GM19455 (cell line): Measurements from ENCODE around the gene CDO1.
"Not testable (repeated sequence)": the region's sequence is repeated elsewhere in the genome, so short reads cannot be mapped to it uniquely, and the experiment has no call there.

Experiments
- ATAC-seq: cut with Tn5 transposase; IDR thresholded peaks from one replicate; pipeline ENCODE4 v1.9.1; 2021; ENCODE audit not compliant: unreplicated experiment

CDO1 gene

DNA sequence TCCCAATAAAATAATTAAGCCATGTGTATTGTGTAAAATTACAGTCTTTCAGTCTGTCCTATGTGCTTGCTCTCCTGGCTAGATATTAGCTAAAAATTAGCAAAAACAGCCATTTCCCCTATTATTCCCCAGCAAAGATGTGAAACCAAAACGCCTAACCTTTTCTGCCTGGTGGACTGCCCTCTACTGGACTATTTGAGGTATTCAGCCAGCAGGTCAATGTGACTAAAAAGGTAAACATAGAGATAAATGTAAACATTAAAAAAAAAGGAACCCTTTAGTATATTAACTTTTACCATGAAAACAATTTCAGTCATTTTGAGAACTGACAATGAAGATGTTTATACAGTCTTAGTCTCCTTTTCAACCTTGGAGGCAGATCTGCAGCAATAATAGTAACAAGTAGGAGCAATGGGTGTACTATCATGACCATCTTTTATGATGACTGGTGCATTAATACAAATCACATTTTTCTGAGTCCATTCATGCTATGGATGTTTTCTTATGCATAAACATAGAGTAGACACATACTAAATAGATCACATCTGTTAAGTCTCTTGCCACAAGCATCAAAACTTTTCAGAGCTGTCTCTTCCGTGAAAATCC is 14.8 kb upstream of the CDO1 start:
- ATAC-seq: peak; percentile 66

DNA sequence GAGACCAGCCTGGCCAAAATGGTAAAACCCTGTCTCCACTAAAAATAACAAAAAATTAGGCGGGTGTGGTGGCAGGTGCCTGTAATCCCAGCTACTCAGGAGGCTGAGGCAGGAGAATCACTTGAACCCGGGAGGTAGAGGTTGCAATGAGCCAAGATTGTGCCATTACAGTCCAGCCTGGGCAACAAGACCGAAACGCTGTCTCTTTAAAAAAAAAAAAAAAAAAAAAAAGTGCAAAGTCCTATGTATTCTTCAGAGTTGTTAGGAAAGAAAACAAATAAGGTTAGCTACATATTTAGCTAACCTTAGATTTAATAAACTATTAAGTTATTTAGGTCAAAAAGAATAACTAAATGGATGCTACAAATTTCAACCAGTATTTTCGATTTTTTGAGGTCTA is 13.5 kb upstream of the CDO1 start:
- no peak for ATAC-seq

DNA sequence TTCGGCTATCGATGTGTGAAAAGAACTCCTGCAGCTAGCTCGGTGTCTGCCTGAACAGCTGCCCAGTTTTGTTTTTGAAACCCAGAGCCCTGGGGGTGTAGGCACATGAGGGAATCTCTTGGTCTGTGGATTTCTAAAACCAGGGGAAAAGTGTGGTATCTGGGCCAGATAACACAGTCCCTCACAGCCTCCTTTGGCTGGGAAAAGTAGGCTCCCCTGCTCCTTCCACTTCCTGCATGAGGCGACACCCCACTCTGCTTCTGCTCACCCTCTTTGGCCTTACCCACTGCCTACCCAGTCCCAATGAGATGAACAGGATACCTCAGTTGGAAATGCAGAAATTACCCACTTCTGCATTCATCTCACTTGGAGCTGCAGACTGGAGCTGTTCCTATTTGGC is 9.5 kb upstream of the CDO1 start:
- no peak for ATAC-seq

DNA sequence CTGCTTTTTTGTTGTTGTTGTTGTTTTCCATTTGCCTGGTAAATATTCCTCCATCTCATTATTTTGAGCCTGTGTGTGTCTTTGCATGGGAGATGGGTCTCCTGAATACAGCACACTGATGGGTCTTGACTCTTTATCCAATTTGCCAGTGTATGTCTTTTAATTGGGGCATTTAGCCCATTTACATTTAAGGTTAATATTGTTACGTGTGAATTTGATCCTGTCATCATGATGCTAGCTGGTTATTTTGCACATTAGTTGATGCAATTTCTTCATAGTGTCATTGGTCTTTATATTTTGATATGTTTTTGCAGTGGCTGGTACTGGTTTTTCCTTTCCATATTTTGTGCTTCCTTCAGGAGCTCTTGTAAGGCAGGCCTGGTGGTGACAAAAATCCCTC is 8.5 kb upstream of the CDO1 start:
- ATAC-seq: not testable (repeated sequence)

DNA sequence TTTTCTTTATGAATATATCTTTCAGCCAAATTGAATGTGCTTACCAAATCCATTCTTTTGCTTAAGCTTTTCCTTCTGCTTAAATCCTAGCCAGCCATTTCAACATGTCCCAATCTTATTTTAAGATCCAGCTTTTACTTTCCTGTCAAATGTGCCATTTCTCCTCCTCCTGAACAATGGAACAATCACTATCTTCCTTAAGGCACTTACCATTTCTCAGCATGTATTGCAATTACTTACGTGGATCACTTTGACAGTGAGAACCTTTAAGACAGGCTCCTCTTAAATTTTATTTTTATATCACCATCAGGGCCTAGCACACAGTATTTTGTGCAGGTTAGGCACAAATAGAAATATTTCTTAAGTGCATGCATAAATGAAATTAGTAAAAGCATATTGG is 4.4 kb upstream of the CDO1 start:
- no peak for ATAC-seq

- no peak for ATAC-seq
Observed at GRCh38 chr5:115818821-115819220, 2.4 kb upstream of the CDO1 start.

- no peak for ATAC-seq
Observed at GRCh38 chr5:115817386-115817785, 927 bp upstream of the CDO1 start.

DNA sequence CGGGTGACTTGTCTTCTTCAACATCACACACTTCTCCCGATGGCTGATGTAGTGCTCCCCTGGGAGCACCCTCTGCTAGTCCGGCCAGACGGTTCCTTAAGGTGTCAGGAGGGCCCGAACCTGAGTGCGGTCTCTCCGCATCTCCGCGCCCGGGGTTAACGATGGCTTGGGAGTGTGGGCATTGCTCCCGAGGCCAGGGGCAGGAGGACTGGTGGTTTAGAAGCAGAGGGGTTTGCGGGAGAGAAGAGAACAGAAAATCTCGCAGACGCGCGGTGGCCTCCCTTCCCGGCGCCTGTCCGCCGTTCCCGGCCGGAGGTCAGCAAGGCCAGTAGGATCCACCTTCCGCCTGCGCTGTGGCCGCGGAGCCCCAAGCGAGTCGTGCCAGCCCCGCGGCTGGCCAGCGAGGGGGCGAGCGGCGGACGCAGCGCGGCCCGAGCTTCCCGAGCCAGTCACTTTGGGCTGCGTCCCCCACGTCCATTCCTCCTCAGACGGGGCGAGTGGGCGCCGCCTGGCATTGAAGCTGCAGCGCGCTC is 700 bp downstream of the CDO1 start:
- no peak for ATAC-seq

DNA sequence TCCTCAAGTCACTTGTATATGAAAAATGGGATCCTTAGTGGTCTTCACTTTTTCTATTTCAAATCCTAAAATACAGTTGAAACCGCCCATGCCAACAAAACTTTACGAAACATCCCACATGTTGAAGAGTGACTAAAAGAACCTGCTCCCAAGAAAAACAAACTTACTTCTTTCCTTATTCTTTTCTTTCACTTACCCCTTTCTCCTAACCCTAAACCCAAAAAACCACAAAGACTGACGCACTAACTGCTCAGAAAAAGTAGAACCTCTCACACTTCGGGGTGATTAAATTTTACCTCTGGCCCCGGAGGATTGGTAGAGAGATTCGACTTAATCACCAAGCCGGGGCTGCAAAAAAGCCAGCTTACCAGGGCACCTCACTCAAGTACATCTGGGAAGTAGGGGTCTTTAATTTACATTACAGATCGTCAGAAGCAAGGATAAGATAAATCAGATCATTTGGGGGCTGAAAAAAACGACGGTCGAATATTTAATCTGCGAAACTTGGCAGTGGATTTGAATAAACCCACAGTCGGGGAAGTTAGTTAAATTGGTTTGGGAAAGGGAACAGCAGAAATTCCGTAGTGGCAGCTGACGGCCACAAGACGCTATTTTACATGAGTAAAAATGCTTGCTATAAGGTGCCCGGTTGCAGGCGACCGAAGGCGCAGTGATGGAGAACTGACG is 1.3 kb downstream of the CDO1 start:
- no peak for ATAC-seq

- no peak for ATAC-seq
Observed at GRCh38 chr5:115813719-115814118, 2.7 kb downstream of the CDO1 start.

DNA sequence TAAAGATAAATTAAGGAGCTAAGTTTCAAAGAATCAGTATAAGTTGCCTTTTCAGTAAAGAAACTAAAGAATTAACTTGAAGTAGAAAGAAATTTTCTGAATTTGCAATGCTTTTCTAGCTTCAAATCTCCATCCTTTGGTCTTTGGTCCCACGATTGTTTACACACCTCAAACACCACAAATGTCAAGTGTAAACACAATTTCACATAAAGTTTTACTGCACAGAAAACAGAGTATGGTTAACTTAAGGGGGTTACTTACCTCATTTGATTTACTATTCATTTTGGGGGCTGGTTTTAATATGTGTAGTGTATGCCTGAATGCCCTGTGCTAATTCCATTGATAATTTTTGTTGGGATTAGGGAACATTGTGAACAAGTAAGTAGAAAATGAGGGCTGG is 4.1 kb downstream of the CDO1 start:
- ATAC-seq: no peak

DNA sequence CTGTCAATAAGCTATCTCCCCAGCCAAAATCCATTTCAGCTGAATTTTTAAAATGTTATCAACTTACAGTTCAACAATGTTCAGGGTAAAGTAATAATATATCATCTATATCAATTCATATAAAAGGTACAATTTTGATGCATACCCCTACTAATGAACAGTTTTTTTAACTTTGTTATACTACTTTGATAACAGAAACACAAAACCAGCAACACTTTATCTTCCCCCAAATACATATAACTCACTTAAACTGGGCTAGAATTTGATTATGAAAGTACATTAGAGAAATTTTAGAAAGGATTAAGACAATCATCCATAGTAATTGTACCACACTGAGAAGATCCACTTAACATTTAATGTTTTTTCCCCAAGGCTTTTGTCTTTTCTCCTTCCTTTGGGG is 5.1 kb downstream of the CDO1 start:
- no peak for ATAC-seq

- ATAC-seq: no peak
Observed at GRCh38 chr5:115810761-115811160, 5.7 kb downstream of the CDO1 start.

GRCh38 chr5:115809946-115810345 is 6.5 kb downstream of the CDO1 start:
- no peak for ATAC-seq

GRCh38 chr5:115808066-115808465 is 8.4 kb downstream of the CDO1 start:
- ATAC-seq: not testable (repeated sequence)

DNA sequence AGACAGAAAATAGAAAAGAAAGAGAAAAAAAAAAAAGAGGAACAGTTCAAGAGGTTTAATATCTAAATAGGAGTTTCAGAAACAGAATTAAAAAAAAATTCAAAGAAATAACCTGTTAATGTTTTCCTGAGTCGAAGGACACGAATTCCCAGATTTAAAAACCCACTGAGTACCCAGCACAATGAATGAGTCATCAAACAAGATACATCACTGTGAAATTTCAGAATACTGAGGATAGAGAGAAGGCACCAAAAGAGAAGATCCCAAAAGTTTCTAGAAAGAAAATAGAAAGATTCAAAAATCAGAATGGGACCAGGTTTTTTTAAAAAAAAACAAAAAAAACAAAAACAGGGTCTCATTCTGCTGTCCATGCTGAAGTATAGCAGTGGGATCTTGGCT is 8.8 kb downstream of the CDO1 start:
- no peak for ATAC-seq

- no peak for ATAC-seq
Observed at GRCh38 chr5:115806986-115807653, 9.3 kb downstream of the CDO1 start.

DNA sequence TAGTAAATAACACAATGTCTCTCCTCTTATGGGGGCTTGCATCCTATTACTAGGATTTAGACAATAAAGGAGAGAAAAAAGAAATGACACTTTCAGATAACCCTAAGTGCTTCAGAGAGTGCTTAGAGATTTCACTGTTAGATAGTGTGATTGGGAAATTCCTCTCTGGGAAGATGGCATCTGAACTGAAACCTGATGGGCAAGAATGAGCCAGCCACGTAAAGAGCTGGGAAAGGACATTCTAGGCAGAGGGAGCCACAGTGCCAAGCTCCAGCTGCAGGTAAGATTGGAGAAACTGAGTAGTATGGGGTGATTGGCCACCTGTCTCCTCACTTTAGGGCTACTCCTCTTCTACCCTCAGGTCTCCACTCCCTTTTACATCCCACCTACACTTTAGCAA is 14.5 kb downstream of the CDO1 start:
- no peak for ATAC-seq

DNA sequence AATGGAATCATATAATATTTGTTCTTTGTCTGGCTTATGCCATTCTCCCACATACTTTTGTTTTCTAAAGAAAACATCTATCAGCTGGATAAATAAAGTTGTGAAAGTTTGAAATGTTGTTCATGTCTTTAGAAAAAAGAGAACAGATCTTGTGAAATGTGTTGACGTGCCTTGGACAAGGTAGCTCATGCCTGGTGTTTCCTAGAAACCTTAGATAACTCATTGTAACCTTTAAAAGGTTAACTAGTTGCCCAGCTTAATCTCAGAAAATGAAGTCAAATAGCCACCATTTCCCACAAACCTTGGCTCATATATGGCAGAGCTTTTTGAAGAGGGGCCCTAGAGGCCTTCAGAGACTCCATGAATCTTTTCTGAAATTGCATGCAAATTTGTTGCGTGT is 15.3 kb downstream of the CDO1 start:
- ATAC-seq: no peak

- ATAC-seq: no peak
Observed at GRCh38 chr5:115800108-115800507, 16.4 kb downstream of the CDO1 start.

- no peak for ATAC-seq
Observed at GRCh38 chr5:115798252-115798651, 18.2 kb downstream of the CDO1 start.

GRCh38 chr5:115796656-115797055 is 19.8 kb downstream of the CDO1 start:
- no peak for ATAC-seq
